Sigmoid colon (tissue), 4 donors: ENCODE measurements around the gene SLC44A5.

Source experiments
- EP300 ChIP-seq, 4 donors: sonication (generic); formaldehyde crosslinking; IDR thresholded peaks; one replicate each; pipeline ENCODE4 v1.6.1; 2017; ENCODE audit warnings: antibody characterized with exemption in 4 of 4
- POLR2A ChIP-seq, 2 donors: fragments of 450-650 bp; IDR thresholded peaks; one replicate each; pipeline ENCODE4 v1.6.1; 2016; ENCODE audit warnings: antibody characterized with exemption in 2 of 2, mild to moderate bottlenecking in 2 of 2, moderate library complexity in 2 of 2

- no peak for TF ChIP-seq POLR2A (IDR thresholded peaks at IDR 0.05)
- no peak for TF ChIP-seq EP300 (IDR thresholded peaks at IDR 0.05)
These were observed 149.0 kb downstream of the SLC44A5 start for GRCh38 chr1:75461808-75462325.
